Stomach (tissue), 4 donors: ENCODE data around the gene CCDC69.

Source experiments
- EP300 ChIP-seq: sonication (generic); formaldehyde crosslinking; IDR thresholded peaks from one replicate; pipeline ENCODE4 v1.6.1; 2017; ENCODE audit warnings: antibody characterized with exemption
- POLR2A ChIP-seq, 4 donors: fragments of 450-650 bp; IDR thresholded peaks; one replicate each; pipeline ENCODE4 v1.6.1; 2016; ENCODE audit warnings: antibody characterized with exemption in 4 of 4, control low read depth in 2 of 4, mild to moderate bottlenecking in 1 of 4, moderate library complexity in 1 of 4
- POLR2AphosphoS5 ChIP-seq, 3 donors: sonication (generic); formaldehyde crosslinking; IDR thresholded peaks; one replicate each; pipeline ENCODE4 v1.6.1; 2016; ENCODE audit warnings: antibody characterized with exemption in 3 of 3
- TF ChIP-seq, protein P1 (sequence below), 7 experiments: fragments of 450-650 bp in 4 of 7; fragments of 200-600 bp in 3 of 7; sonication (generic) in 3 of 7; IDR thresholded peaks; one replicate each; pipeline ENCODE4 v1.5.1; 2016 to 2019; ENCODE audit warnings: antibody characterized with exemption in 7 of 7, control low read depth in 2 of 7, mild to moderate bottlenecking in 1 of 7

DNA sequence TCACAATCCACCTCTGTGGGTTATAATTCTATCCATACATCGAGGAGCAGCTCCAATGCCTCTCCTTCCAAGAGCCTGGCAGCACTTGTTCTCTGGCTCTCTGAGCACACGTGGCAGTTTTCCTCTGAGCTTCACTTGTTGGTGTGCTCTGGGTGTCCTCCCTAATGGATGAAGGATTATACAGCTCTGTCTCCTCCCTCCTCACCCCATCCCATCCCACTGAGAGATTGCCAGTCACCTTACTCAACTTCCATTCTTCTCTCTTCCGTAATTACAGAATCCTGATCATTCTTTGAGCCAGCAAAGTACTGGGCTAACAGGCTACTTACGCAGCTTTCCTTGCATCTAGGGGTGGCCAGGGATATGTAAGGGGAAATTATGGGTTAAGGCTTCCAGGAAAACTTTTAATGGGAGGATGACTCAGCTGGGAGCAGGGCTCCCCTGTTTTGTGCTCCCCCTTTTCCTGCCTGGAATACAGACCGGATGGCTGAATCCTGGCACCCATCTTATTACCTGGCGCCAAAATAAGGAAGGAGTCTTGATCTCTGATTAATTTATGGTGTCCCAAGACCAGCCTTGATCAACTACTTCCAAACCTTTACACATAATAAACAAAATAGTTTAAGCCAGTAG lies 6.3 kb upstream of the CCDC69 start:
- TF ChIP-seq POLR2A (IDR thresholded peaks at IDR 0.05) (no peak), EP300 (no peak), POLR2AphosphoS5 (IDR thresholded peaks at IDR 0.05) (no peak)
- TF ChIP-seq, protein P1, sequence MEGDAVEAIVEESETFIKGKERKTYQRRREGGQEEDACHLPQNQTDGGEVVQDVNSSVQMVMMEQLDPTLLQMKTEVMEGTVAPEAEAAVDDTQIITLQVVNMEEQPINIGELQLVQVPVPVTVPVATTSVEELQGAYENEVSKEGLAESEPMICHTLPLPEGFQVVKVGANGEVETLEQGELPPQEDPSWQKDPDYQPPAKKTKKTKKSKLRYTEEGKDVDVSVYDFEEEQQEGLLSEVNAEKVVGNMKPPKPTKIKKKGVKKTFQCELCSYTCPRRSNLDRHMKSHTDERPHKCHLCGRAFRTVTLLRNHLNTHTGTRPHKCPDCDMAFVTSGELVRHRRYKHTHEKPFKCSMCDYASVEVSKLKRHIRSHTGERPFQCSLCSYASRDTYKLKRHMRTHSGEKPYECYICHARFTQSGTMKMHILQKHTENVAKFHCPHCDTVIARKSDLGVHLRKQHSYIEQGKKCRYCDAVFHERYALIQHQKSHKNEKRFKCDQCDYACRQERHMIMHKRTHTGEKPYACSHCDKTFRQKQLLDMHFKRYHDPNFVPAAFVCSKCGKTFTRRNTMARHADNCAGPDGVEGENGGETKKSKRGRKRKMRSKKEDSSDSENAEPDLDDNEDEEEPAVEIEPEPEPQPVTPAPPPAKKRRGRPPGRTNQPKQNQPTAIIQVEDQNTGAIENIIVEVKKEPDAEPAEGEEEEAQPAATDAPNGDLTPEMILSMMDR (IDR thresholded peaks at IDR 0.05) = no peak
